HepG2 (cell line): ENCODE measurements around the gene PLXNC1. TPM values are rescaled to one million over a fixed set of nuclear protein-coding genes. Genes with fewer than 3 reads are reported as not detected.

Source experiments
- ATAC-seq: fragments of 200-7000 bp; cut with Tn5 transposase; 3 replicates; pipeline ENCODE4 v1.9.1; 2020; ENCODE audit warnings: mild to moderate bottlenecking, moderate library complexity
- BruUV-seq: library from RNA; stranded (reverse); fragments of 400-500 nt; replicated peaks from 2 replicates; lab custom pipeline; 2021; lab: Mats Ljungman, UMichigan
- CTCF ChIA-PET: fragments of 300-600 bp; formaldehyde crosslinking; extraction: SDS; loops from one replicate; lab custom pipeline; 2021; ENCODE audit warnings: low total read pairs, inconsistent platforms, low intra/inter-chr PET ratio; lab: Yijun Ruan, JAX
- POLR2A ChIA-PET: fragments of 350-600 bp; sonication (Branson Sonifier 250); formaldehyde crosslinking; loops from one replicate; lab custom pipeline; 2020; ENCODE audit warnings: antibody characterized with exemption, inconsistent platforms; lab: Yijun Ruan, JAX
- DNase-seq: peaks from one replicate; pipeline ENCODE4 v3.0.0-alpha.2; 2015; ENCODE audit warnings: low spot score
- FAIRE-seq: peaks from 3 replicates; lab custom pipeline; 2011; peaks lifted over from hg19 to GRCh38; lab: Jason Lieb, UNC
- H2AFZ ChIP-seq: one replicate; pipeline ENCODE4 v1.6.1; 2011; ENCODE audit warnings: low read length, inconsistent platforms
- H3K27ac ChIP-seq: fragments of 300-600 bp; 3 replicates; pipeline ENCODE4 v1.8.0; 2011; ENCODE audit warnings: mixed run types, mild to moderate bottlenecking, mixed read lengths, low read length, inconsistent platforms; ENCODE audit not compliant: insufficient read depth; ENCODE audit errors: extremely low read length
- H3K27me3 ChIP-seq, 2 experiments: fragments of 200-600 bp in 1 of 2; 2 replicates in 1 of 2; 3 replicates in 1 of 2; pipeline versions ENCODE4 v1.6.0 to v1.8.0; 2011; ENCODE audit warnings: low read length in 2 of 2, mild to moderate bottlenecking in 2 of 2, moderate library complexity in 2 of 2, inconsistent platforms in 1 of 2; ENCODE audit not compliant: insufficient read depth in 2 of 2, control insufficient read depth in 1 of 2
- H3K36me3 ChIP-seq, 2 experiments: fragments of 200-600 bp in 1 of 2; replicated peaks in 1 of 2; 2 replicates in 1 of 2; 3 replicates in 1 of 2; pipeline versions ENCODE4 v1.5.1 to v1.8.0; 2011; ENCODE audit warnings: low read length in 2 of 2, inconsistent platforms in 1 of 2; ENCODE audit not compliant: insufficient read depth in 2 of 2, control insufficient read depth in 1 of 2
- H3K4me1 ChIP-seq: 2 replicates; pipeline ENCODE4 v1.5.1; 2012; ENCODE audit warnings: low read length, inconsistent platforms; ENCODE audit not compliant: insufficient read depth
- H3K4me2 ChIP-seq: 2 replicates; pipeline ENCODE4 v1.6.0; 2011; ENCODE audit warnings: low read depth, low read length, inconsistent platforms
- H3K4me3 ChIP-seq, 3 experiments: fragments of 200-600 bp in 1 of 3; sonication (generic), shearing (Covaris generic) in 1 of 3; replicated peaks in 1 of 3; 2 replicates each; pipeline ENCODE4 v1.5.1; 2011 to 2016; ENCODE audit warnings: low read length in 3 of 3, inconsistent platforms in 2 of 3, low read depth in 2 of 3, mild to moderate bottlenecking in 2 of 3, control low read depth in 1 of 3, mixed read lengths in 1 of 3; ENCODE audit not compliant: insufficient read depth in 1 of 3
- H3K79me2 ChIP-seq: one replicate; pipeline ENCODE4 v1.6.1; 2011; ENCODE audit warnings: low read length, inconsistent platforms; ENCODE audit not compliant: insufficient read depth
- H3K9ac ChIP-seq: 2 replicates; pipeline ENCODE4 v1.6.0; 2011; ENCODE audit warnings: mild to moderate bottlenecking, low read depth, low read length, inconsistent platforms; ENCODE audit not compliant: insufficient read depth
- H3K9me3 ChIP-seq: 2 replicates; pipeline ENCODE4 v1.5.1; 2012; ENCODE audit warnings: mild to moderate bottlenecking, low read length
- H4K20me1 ChIP-seq: 2 replicates; pipeline ENCODE4 v1.6.0; 2011; ENCODE audit warnings: inconsistent platforms, mild to moderate bottlenecking, low read length, moderate library complexity; ENCODE audit not compliant: insufficient read depth
- ARNTL ChIP-seq: sonication (generic); formaldehyde crosslinking; IDR thresholded peaks from 2 replicates; pipeline ENCODE4 v1.4.0; 2020; ENCODE audit warnings: mild to moderate bottlenecking, missing genetic modification reagents
- ATRX ChIP-seq: sonication (generic); formaldehyde crosslinking; IDR thresholded peaks from 2 replicates; pipeline ENCODE4 v1.4.0; 2020; ENCODE audit warnings: missing genetic modification reagents, borderline replicate concordance
- NONO ChIP-seq, 2 experiments: fragments of 450-650 bp in 1 of 2; sonication (generic) in 1 of 2; formaldehyde crosslinking in 1 of 2; IDR thresholded peaks in 1 of 2; conservative IDR thresholded peaks in 1 of 2; 2 replicates each; pipeline versions ENCODE4 v1.6.1 to v1.8.0; 2017 to 2022; ENCODE audit warnings: mild to moderate bottlenecking in 1 of 2, missing genetic modification reagents in 1 of 2, moderate library complexity in 1 of 2
- PCBP1 ChIP-seq: fragments of 200-400 bp; formaldehyde crosslinking; IDR thresholded peaks from 2 replicates; pipeline ENCODE4 v1.6.1; 2017; ENCODE audit warnings: mild to moderate bottlenecking, low read depth, low read length, borderline replicate concordance
- POLR2A ChIP-seq, 2 experiments: IDR thresholded peaks; 2 replicates each; pipeline ENCODE4 v1.6.1; 2011; ENCODE audit warnings: low read depth in 2 of 2, low read length in 2 of 2, mild to moderate bottlenecking in 1 of 2, moderate library complexity in 1 of 2; ENCODE audit not compliant: insufficient read depth in 1 of 2
- TRAFD1 ChIP-seq: sonication (generic); formaldehyde crosslinking; IDR thresholded peaks from 2 replicates; pipeline ENCODE4 v1.5.1; 2020; ENCODE audit warnings: missing genetic modification reagents, mild to moderate bottlenecking, borderline replicate concordance
- ZBTB25 ChIP-seq: IDR thresholded peaks from 2 replicates; pipeline ENCODE4 v1.6.1; 2018; ENCODE audit warnings: missing genetic modification reagents
- ZFP90 ChIP-seq: sonication (generic); formaldehyde crosslinking; IDR thresholded peaks from 2 replicates; pipeline ENCODE4 v1.8.0; 2022; ENCODE audit warnings: missing genetic modification reagents, mild to moderate bottlenecking, inconsistent platforms, borderline replicate concordance
- ZNF235 ChIP-seq: sonication (generic); formaldehyde crosslinking; IDR thresholded peaks from 2 replicates; pipeline ENCODE4 v1.8.1; 2023; ENCODE audit warnings: mild to moderate bottlenecking, missing genetic modification reagents, borderline replicate concordance
- ZNF775 ChIP-seq: sonication (generic); formaldehyde crosslinking; IDR thresholded peaks from 2 replicates; pipeline ENCODE4 v1.4.0; 2020; ENCODE audit warnings: missing genetic modification reagents, mild to moderate bottlenecking, moderate library complexity, borderline replicate concordance
- WGBS: methylation state at CpG from one replicate; pipeline ENCODE4 v1.1.6; 2017; ENCODE audit warnings: low lambda C conversion rate; 5-methylcytosine and 5-hydroxymethylcytosine counted together
- in situ Hi-C: cut with HindIII; loops from 2 replicates; pipeline ENCODE4 v1.10.0; 2017; ENCODE audit warnings: low pct_unique_long_range_greater_than_20kb; ENCODE audit not compliant: extremely low pct_ligation_motif_present
- intact Hi-C: fragments of 100-400 bp; cut with micrococcal nuclease; formaldehyde crosslinking; loops from one replicate; pipeline ENCODE4 v1.10.0; 2022; ENCODE audit not compliant: unreplicated experiment
- polyA plus RNA-seq, 8 experiments: library from polyadenylated mRNA; depleted of rRNA in 3 of 8; stranded (reverse) in 7 of 8; unstranded in 1 of 8; fragments of >200 nt; fragmentation: Illumina TruSeq in 4 of 8; extraction: Trizol in 4 of 8; gene quantifications; 2 replicates each; pipeline versions ENCODE4 v1.2.1 to v1.2.3, GENCODE V29; 2011 to 2016; ENCODE audit warnings: low read depth in 4 of 8, missing spikeins in 1 of 8, mixed read lengths in 1 of 8; ENCODE audit not compliant: insufficient read depth in 1 of 8
- total RNA-seq, 5 experiments: library from RNA; depleted of rRNA; stranded (reverse); fragments of >200 nt; fragmentation: Illumina TruSeq; extraction: Trizol; gene quantifications; 2 replicates each; pipeline ENCODE4 v1.2.3, GENCODE V29; 2016; ENCODE audit warnings: low read depth in 1 of 5

PLXNC1 gene
- total and polyA plus RNA-seq, 2 of the 13 experiments (the other 11 are each of a cell fraction or from before 2014, with no cell fraction given), result 6.6 to 11.2 TPM

GRCh38 chr12:94333396-94333795 lies 185.0 kb downstream of the PLXNC1 start (continued):
- TF ChIP-seq ATRX (no peak), ZNF775 (no peak), ZBTB25 (no peak), ZFP90 (CRISPR knock-in tag) (no peak), NONO (IDR thresholded peaks at IDR 0.05) (no peak), NONO (CRISPR knock-in tag; conservative IDR thresholded peaks at IDR 0.05) (no peak), PCBP1 (no peak), TRAFD1 (CRISPR knock-in tag) (no peak), ARNTL (CRISPR knock-in tag) (no peak)
- TF ChIP-seq, all 625 proteins: peak for 0

GRCh38 chr12:94336211-94336925 lies 188.0 kb downstream of the PLXNC1 start:
- no peak overlapping the region for H3K27ac ChIP-seq
- ATAC-seq (no peak), FAIRE-seq (no peak), DNase-seq (no peak)
- TF ChIP-seq ZNF235 (CRISPR knock-in tag), result no peak
- no peak for TF ChIP-seq POLR2A (IDR thresholded peaks at IDR 0.05; ENCODE audit: insufficient read depth in 1 of 2, low read depth in 2 of 2, low read length in 2 of 2)
- no peaks in the 10 kb centered on the region for H3K27me3 ChIP-seq
- no peaks in the 10 kb centered on the region for H3K9me3 ChIP-seq
- BruUV-seq, result no TSS peak
- no peak overlapping the region for H3K9ac ChIP-seq
- no peak overlapping the region for H2AFZ ChIP-seq
- POLR2A ChIA-PET, result no interaction called here
- no peaks in the 10 kb centered on the region for H3K79me2 ChIP-seq
- H3K4me2 ChIP-seq, result no peak overlapping the region
- no peak overlapping the region for H3K4me3 ChIP-seq
- no peaks in the 10 kb centered on the region for H4K20me1 ChIP-seq
- CTCF ChIA-PET, result no interaction called here
- in situ Hi-C loops (no loop called here), intact Hi-C loops (no loop called here)
- WGBS, result 93% methylated on average over 5 of the region's 5 CpGs
- no peaks in the 10 kb centered on the region for H3K4me1 ChIP-seq
- H3K36me3 ChIP-seq, result 0 out of 5 replicates have a peak, but pooled peaks cover 2 to 3% of the 10 kb centered on the region in 2 experiments
